Measurements from ENCODE around the gene HNRNPAB.

HNRNPAB gene

GRCh38 chr5:178212241-178213002, 8.1 kb downstream of the HNRNPAB start:
- no peak for TF ChIP-seq CTCF (conservative IDR thresholded peaks at IDR 0.05; ENCODE audit: low read depth, low read length)
- no peak overlapping the region for H3K4me3 ChIP-seq (ENCODE audit: low read length)
- DNase-seq (ENCODE audit: low read depth), result no peak

- no peak for TF ChIP-seq CTCF (conservative IDR thresholded peaks at IDR 0.05; ENCODE audit: low read depth, low read length)
- no peak overlapping the region for H3K4me3 ChIP-seq (ENCODE audit: low read length)
- DNase-seq (ENCODE audit: low read depth), result no peak
Measured at GRCh38 chr5:178213003-178213461, 8.7 kb downstream of the HNRNPAB start.

- DNase-seq (ENCODE audit: low read depth), result no peak
- no peak for TF ChIP-seq CTCF (conservative IDR thresholded peaks at IDR 0.05; ENCODE audit: low read depth, low read length)
Measured at GRCh38 chr5:178213748-178214151, 9.4 kb downstream of the HNRNPAB start.

GRCh38 chr5:178214160-178214803, 9.9 kb downstream of the HNRNPAB start:
- TF ChIP-seq CTCF (conservative IDR thresholded peaks at IDR 0.05; ENCODE audit: low read depth, low read length), result no peak
- H3K4me3 ChIP-seq (ENCODE audit: low read length), result no peak overlapping the region
- DNase-seq (ENCODE audit: low read depth), result no peak

More at GRCh38 chr5:178213748-178214151, 9.4 kb downstream of the HNRNPAB start:
- no peak overlapping the region for H3K4me3 ChIP-seq (ENCODE audit: low read length)

GRCh38 chr5:178215280-178216002, 11.1 kb downstream of the HNRNPAB start:
- DNase-seq (ENCODE audit: low read depth), result no peak
- H3K4me3 ChIP-seq (ENCODE audit: low read length), result no peak overlapping the region
- no peak for TF ChIP-seq CTCF (conservative IDR thresholded peaks at IDR 0.05; ENCODE audit: low read depth, low read length)

GRCh38 chr5:178216088-178216534, 11.8 kb downstream of the HNRNPAB start:
- TF ChIP-seq CTCF (conservative IDR thresholded peaks at IDR 0.05; ENCODE audit: low read depth, low read length), result no peak
- no peak overlapping the region for H3K4me3 ChIP-seq (ENCODE audit: low read length)
- DNase-seq (ENCODE audit: low read depth), result no peak

Data from retinal pigment epithelial cell (primary cell).